H1 (cell line): ENCODE results near the gene NTN5.
"Not testable (repeated sequence)": the region's sequence is repeated elsewhere in the genome, so short reads cannot be mapped to it uniquely, and the experiment has no call there.

ENCODE experiments used
- CTCF ChIP-seq, 3 experiments: IDR thresholded peaks; 1 replicate in 2 of 3; 2 replicates in 1 of 3; pipeline versions ENCODE4 v1.5.1 to v1.6.1; 2011; ENCODE audit warnings: low read length in 3 of 3, mild to moderate bottlenecking in 3 of 3, inconsistent platforms in 2 of 3, low read depth in 1 of 3, moderate library complexity in 1 of 3; ENCODE audit not compliant: insufficient read depth in 1 of 3; ENCODE audit errors: control extremely low read depth in 1 of 3
- EGR1 ChIP-seq: IDR thresholded peaks from 2 replicates; pipeline ENCODE4 v1.6.1; 2011; ENCODE audit warnings: low read depth, low read length, borderline replicate concordance
- ZNF274 ChIP-seq: IDR thresholded peaks from 2 replicates; pipeline ENCODE4 v1.7.0; 2012; ENCODE audit warnings: low read length, borderline replicate concordance; ENCODE audit errors: extremely low read depth

DNA sequence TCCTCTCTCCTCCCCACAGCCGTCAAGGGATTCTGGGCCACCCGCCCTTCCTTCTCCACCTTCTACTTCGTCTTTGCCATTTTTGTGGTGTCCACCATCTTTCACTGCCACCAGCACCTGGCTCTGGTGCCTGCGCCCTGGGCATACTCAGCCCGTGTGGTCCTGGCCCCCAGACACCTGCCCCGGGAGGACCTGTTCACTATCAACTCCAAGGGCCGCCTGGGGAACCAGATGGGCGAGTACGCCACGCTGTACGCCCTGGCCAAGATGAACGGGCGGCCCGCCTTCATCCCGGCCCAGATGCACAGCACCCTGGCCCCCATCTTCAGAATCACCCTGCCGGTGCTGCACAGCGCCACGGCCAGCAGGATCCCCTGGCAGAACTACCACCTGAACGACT, 7.2 kb upstream of the NTN5 start:
- not testable (repeated sequence) for TF ChIP-seq CTCF (IDR thresholded peaks at IDR 0.05; ENCODE audit: control extremely low read depth in 1 of 3, insufficient read depth in 1 of 3, low read depth in 1 of 3, low read length in 3 of 3); ZNF274; EGR1
